Ascending aorta (tissue), 2 donors: ENCODE measurements around the gene HS2ST1. TPM values are rescaled to one million over a fixed set of nuclear protein-coding genes. Genes with fewer than 3 reads are reported as not detected.

Experiments
- DNase-seq, 2 donors: peaks; one replicate each; pipeline ENCODE4 v3.0.0-alpha.2; 2019; ENCODE audit warnings: low spot score in 2 of 2
- H3K27ac ChIP-seq, 2 donors: fragments of 200-600 bp; sonication (generic); one replicate each; pipeline ENCODE4 v1.5.1; 2016 to 2017; ENCODE audit warnings: mild to moderate bottlenecking in 1 of 2
- H3K27me3 ChIP-seq: fragments of 200-600 bp; sonication (generic); one replicate; pipeline ENCODE4 v1.5.1; 2017
- H3K36me3 ChIP-seq, 2 donors: fragments of 200-600 bp; sonication (generic); one replicate each; pipeline ENCODE4 v1.5.1; 2016
- H3K4me1 ChIP-seq, 2 donors: fragments of 200-600 bp; sonication (generic); one replicate each; pipeline ENCODE4 v1.5.1; 2016 to 2017; ENCODE audit warnings: mild to moderate bottlenecking in 1 of 2
- H3K4me3 ChIP-seq, 2 donors: fragments of 200-600 bp; sonication (generic); one replicate each; pipeline ENCODE4 v1.5.1; 2016 to 2017; ENCODE audit warnings: mild to moderate bottlenecking in 1 of 2
- H3K9me3 ChIP-seq, 2 donors: fragments of 200-600 bp; sonication (generic); one replicate each; pipeline ENCODE4 v1.5.1; 2016
- intact Hi-C: fragments of 100-400 bp; cut with DNase I; formaldehyde crosslinking; loops from one replicate; pipeline ENCODE4 v1.15.1; 2023
- total RNA-seq: library from RNA; depleted of rRNA; stranded (reverse); fragments of >200 nt; gene quantifications from one replicate; pipeline ENCODE4 v1.1.0, GENCODE V29; 2016
- TF ChIP-seq, protein P1 (sequence below), 3 experiments: fragments of 200-600 bp in 2 of 3; fragments of 450-650 bp in 1 of 3; sonication (generic) in 2 of 3; IDR thresholded peaks; one replicate each; pipeline ENCODE4 v1.5.1; 2016 to 2019; ENCODE audit warnings: antibody characterized with exemption in 3 of 3, mild to moderate bottlenecking in 1 of 3, moderate library complexity in 1 of 3

HS2ST1 gene
- total RNA-seq, 1 donor from 2014 or later: 15.8 TPM

DNA sequence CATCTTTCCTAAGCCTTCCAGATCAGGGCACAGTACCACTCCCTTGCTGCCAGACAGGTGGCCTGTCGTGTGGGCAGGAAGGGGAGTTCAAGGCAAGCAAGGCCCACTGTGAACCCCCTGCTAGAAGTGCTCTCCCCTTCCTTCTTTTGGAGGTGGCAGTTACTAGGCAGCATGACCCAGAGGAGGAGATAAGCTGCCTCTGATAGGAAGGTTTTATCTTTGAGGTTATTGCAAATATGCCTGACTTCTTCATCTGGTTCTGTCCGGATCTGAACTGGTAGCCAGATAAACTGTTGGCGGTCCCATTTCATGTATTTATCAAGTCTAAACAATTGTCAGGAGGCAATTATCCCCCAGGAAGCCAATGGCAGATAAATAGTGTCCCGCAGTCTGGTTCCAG lies 216.0 kb downstream of the HS2ST1 start:
- Histone ChIP-seq H3K27ac (no peak overlapping the region), H3K27me3 (no peaks in the 10 kb centered on the region), H3K4me1 (peaks cover 6 to 7% of the 10 kb centered on the region in 2 donors), H3K9me3 (no peaks in the 10 kb centered on the region), H3K36me3 (no peaks in the 10 kb centered on the region), H3K4me3 (no peak overlapping the region)
- DNase-seq: no peak
- intact Hi-C loops: loop anchor here (5.0 kb wide), 2 partner anchors 827 to 1172 kb away; no protein-coding TSS in a partner anchor
- TF ChIP-seq, protein P1, sequence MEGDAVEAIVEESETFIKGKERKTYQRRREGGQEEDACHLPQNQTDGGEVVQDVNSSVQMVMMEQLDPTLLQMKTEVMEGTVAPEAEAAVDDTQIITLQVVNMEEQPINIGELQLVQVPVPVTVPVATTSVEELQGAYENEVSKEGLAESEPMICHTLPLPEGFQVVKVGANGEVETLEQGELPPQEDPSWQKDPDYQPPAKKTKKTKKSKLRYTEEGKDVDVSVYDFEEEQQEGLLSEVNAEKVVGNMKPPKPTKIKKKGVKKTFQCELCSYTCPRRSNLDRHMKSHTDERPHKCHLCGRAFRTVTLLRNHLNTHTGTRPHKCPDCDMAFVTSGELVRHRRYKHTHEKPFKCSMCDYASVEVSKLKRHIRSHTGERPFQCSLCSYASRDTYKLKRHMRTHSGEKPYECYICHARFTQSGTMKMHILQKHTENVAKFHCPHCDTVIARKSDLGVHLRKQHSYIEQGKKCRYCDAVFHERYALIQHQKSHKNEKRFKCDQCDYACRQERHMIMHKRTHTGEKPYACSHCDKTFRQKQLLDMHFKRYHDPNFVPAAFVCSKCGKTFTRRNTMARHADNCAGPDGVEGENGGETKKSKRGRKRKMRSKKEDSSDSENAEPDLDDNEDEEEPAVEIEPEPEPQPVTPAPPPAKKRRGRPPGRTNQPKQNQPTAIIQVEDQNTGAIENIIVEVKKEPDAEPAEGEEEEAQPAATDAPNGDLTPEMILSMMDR (IDR thresholded peaks at IDR 0.05): no peak

DNA sequence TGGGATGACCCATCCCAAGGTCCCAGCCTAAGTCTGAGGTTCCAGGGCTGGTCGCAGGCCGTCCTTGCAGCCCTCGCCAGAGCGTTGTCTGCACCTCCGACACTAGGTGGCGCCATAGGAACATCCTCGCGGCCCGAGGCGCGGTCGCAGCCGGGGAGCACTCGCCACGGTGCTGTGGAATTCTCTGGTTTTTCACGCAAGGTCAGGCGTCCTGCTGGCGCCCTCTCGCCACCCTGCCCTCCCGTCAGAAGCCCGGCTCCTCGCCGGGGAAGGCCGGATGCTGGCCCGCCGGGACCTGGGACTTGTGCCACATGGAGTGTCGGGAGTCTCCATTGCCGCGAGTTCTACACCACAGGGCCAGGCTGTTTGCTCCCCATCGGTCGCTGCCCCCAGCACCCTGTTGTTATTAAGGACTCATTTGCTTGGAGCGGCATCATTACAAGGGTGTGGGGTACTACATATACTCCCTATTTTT lies 217.4 kb downstream of the HS2ST1 start:
- Histone ChIP-seq H3K36me3 (no peaks in the 10 kb centered on the region), H3K27me3 (no peaks in the 10 kb centered on the region), H3K27ac (peak overlapping the region; percentile 59 to 62), H3K4me1 (peaks cover 6 to 7% of the 10 kb centered on the region in 2 donors), H3K9me3 (no peaks in the 10 kb centered on the region), H3K4me3 (peak overlapping the region; percentile 62 to 77)
- peak in 1 of 2 donors; percentile 85 for DNase-seq
- intact Hi-C loops: loop anchor here (5.0 kb wide), 2 partner anchors 825 to 1170 kb away; no protein-coding TSS in a partner anchor
- TF ChIP-seq, protein P1 (IDR thresholded peaks at IDR 0.05): peak; percentile 75 to 97 (median 95)

DNA sequence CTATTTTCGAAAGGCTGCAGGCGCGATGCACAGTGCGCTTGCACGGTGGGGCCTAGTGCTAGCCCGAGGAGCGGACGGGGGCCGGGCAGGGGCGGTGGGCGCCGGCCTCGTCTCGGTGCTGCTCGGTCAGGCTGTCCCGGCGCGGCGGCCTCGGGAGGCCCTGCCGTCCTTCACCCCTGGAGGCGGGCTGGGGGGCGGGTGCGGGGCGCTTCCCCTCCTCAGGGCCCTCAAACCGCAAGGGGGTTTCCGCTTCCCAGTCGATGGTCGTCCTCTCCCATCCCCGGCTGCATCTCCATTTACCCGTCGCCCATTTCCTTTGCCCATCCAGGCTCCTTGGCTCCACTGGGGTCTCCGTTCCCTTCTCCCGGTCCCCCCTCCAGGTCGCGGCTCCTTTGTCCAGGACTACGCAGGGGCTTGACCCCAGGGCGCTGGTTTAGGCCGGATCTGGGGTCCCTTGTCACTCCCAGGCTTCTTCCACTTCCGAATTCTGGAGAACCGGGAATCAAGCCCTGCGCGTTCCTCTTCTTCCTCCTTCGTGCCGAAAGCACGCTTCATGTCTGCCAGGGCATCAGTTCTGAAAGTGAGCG lies 217.9 kb downstream of the HS2ST1 start:
- Histone ChIP-seq H3K9me3 (no peaks in the 10 kb centered on the region), H3K27ac (peak overlapping the region; percentile 59 to 62), H3K27me3 (no peaks in the 10 kb centered on the region), H3K4me3 (peak overlapping the region; percentile 62 to 77), H3K36me3 (no peaks in the 10 kb centered on the region), H3K4me1 (peaks cover 6 to 7% of the 10 kb centered on the region in 2 donors)
- TF ChIP-seq, protein P1 (IDR thresholded peaks at IDR 0.05): no peak
- intact Hi-C loops: loop anchor here (5.0 kb wide), 2 partner anchors 825 to 1170 kb away; no protein-coding TSS in a partner anchor
- DNase-seq: no peak

DNA sequence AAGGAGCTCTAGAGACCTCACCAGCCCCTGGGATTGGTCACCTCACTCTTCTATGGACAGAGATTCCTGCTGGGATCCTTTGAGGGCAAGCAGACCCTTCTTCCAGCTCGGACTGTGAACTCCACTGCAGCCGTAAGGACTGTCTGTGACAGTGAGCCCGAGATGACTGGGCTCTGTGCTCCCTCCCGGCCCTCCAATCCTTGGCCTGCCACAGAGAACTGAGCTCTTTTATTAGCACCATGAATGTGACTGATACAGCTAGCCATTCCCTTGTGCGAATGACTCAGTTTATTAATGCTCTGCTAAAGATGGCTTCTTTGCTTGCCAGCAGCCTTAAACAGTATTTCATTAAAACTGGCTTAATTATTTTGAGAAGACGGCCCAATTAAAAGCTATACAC lies 219.6 kb downstream of the HS2ST1 start:
- TF ChIP-seq, protein P1 (IDR thresholded peaks at IDR 0.05): no peak
- Histone ChIP-seq H3K27ac (peak overlapping the region in 1 of 2 donors; percentile 39), H3K4me3 (no peak overlapping the region), H3K4me1 (peaks cover 6 to 7% of the 10 kb centered on the region in 2 donors), H3K9me3 (no peaks in the 10 kb centered on the region), H3K27me3 (no peaks in the 10 kb centered on the region), H3K36me3 (no peaks in the 10 kb centered on the region)
- no peak for DNase-seq
- intact Hi-C loops: loop anchor here (5.0 kb wide), 2 partner anchors 823 to 1168 kb away; no protein-coding TSS in a partner anchor

DNA sequence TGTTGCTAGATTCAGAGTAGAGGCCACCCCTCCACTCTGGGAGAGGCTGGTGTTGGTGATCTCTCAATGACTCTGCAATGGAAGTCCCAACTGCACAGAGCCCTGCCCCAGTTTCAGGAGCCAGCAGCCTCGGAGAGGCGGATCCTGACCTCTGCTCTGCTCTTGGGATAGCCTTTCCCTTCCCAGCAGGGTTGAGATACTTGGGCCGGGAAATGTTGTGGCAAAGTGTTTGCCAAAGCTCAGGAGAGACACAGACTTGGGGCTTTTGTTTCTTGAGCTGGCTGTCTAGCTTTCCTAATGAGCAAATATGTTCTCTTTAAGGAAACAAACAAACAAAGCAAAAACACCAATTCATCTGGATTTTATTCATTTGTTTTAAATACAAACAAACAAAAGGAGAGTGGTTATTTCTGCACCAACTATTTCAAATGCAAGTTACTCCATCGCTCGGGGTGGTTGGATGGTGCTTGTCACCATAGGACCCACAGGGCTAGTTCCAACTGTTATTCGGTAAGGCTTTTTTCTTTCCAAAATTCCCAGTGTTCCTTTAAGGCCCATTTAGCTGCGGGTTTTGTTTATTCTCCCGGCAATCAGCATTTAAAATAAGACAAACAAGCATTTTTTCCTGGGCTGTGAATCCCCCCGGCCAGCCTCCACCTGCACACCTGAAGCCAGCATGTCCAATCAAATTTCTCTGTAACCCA lies 220.3 kb downstream of the HS2ST1 start:
- no peak overlapping the region for H3K27ac ChIP-seq
- no peak overlapping the region for H3K4me3 ChIP-seq
- TF ChIP-seq, protein P1 (IDR thresholded peaks at IDR 0.05): no peak
- intact Hi-C loops: loop anchor here (5.0 kb wide), 2 partner anchors 823 to 1168 kb away; no protein-coding TSS in a partner anchor
- peaks cover 6 to 7% of the 10 kb centered on the region in 2 donors for H3K4me1 ChIP-seq
- no peaks in the 10 kb centered on the region for H3K27me3 ChIP-seq
- H3K9me3 ChIP-seq: no peaks in the 10 kb centered on the region
- no peaks in the 10 kb centered on the region for H3K36me3 ChIP-seq
- no peak for DNase-seq
